ENCODE data around the gene DISC1. TPM values are rescaled to one million over a fixed set of nuclear protein-coding genes. Genes with fewer than 3 reads are reported as not detected.
A peak's percentile ranks its signal among the peaks of the same experiment; 100 is the strongest.
"Not testable (repeated sequence)": the region's sequence is repeated elsewhere in the genome, so short reads cannot be mapped to it uniquely, and the experiment has no call there.

Gene DISC1
- total RNA-seq, 1 experiment from 2014 or later, result 2.1 TPM

- H3K27me3 Mint-ChIP-seq (ENCODE audit: insufficient read depth, unreplicated experiment), result no peaks in the 10 kb centered on the region
- peaks cover 8% of the 10 kb centered on the region for H3K4me1 Mint-ChIP-seq (ENCODE audit: insufficient read depth, unreplicated experiment)
- H3K36me3 Mint-ChIP-seq (ENCODE audit: insufficient read depth, unreplicated experiment), result no peaks in the 10 kb centered on the region
- H3K4me3 Mint-ChIP-seq (ENCODE audit: unreplicated experiment), result no peak overlapping the region
- no peaks in the 10 kb centered on the region for H3K9me3 Mint-ChIP-seq (ENCODE audit: unreplicated experiment)
- TF ChIP-seq CTCF (IDR thresholded peaks at IDR 0.05; ENCODE audit: unreplicated experiment), result no peak
- intact Hi-C loops (cut with micrococcal nuclease), result no loop called here
- no TSS peak for BruUV-seq (replicated peaks)
- DNase-seq (ENCODE audit: unreplicated experiment), result peak; percentile 42
- ChIA-PET CTCF (interaction anchor here (0.9 to 1.5 kb wide), 3 partner anchors 13 to 385 kb away, joined by 3 to 5 read pairs (median 3); no protein-coding TSS in a partner anchor), POLR2A (no interaction called here)
- no peak overlapping the region for H3K27ac Mint-ChIP-seq (ENCODE audit: low read depth, unreplicated experiment)
Observed at GRCh38 chr1:231964961-231965360, 338.4 kb downstream of the DISC1 start.

- intact Hi-C loops (cut with micrococcal nuclease), result no loop called here
- Mint-ChIP-seq H3K4me1 (ENCODE audit: insufficient read depth, unreplicated experiment) (peaks cover 11% of the 10 kb centered on the region), H3K9me3 (ENCODE audit: unreplicated experiment) (no peaks in the 10 kb centered on the region), H3K4me3 (ENCODE audit: unreplicated experiment) (no peak overlapping the region), H3K27ac (ENCODE audit: low read depth, unreplicated experiment) (no peak overlapping the region), H3K36me3 (ENCODE audit: insufficient read depth, unreplicated experiment) (no peaks in the 10 kb centered on the region), H3K27me3 (ENCODE audit: insufficient read depth, unreplicated experiment) (no peaks in the 10 kb centered on the region)
- ChIA-PET POLR2A (interaction anchor here (1.4 kb wide), 1 partner anchor 337 kb away, joined by 4 read pairs; no protein-coding TSS in a partner anchor), CTCF (interaction anchor here (0.6 to 1.5 kb wide), 6 partner anchors 29 to 703 kb away, joined by 3 to 5 read pairs (median 4); no protein-coding TSS in a partner anchor)
- TF ChIP-seq CTCF (IDR thresholded peaks at IDR 0.05; ENCODE audit: unreplicated experiment), result no peak
- DNase-seq (ENCODE audit: unreplicated experiment), result no peak
- BruUV-seq (replicated peaks), result no TSS peak
Observed at GRCh38 chr1:231965615-231966014, 339.0 kb downstream of the DISC1 start.

GRCh38 chr1:231966983-231967382 lies 340.4 kb downstream of the DISC1 start:
- no TSS peak for BruUV-seq (replicated peaks)
- POLR2A ChIA-PET, result interaction anchor here (1.4 to 1.5 kb wide), 2 partner anchors 22 to 48 kb away, joined by 3 to 4 read pairs; no protein-coding TSS in a partner anchor
- Mint-ChIP-seq H3K4me3 (ENCODE audit: unreplicated experiment) (no peak overlapping the region), H3K9me3 (ENCODE audit: unreplicated experiment) (no peaks in the 10 kb centered on the region), H3K27ac (ENCODE audit: low read depth, unreplicated experiment) (no peak overlapping the region), H3K36me3 (ENCODE audit: insufficient read depth, unreplicated experiment) (no peaks in the 10 kb centered on the region), H3K4me1 (ENCODE audit: insufficient read depth, unreplicated experiment) (peaks cover 21% of the 10 kb centered on the region), H3K27me3 (ENCODE audit: insufficient read depth, unreplicated experiment) (no peaks in the 10 kb centered on the region)
- peak; percentile 17 for TF ChIP-seq CTCF (IDR thresholded peaks at IDR 0.05; ENCODE audit: unreplicated experiment)
- no peak for DNase-seq (ENCODE audit: unreplicated experiment)
- CTCF ChIA-PET, result interaction anchor here (0.6 to 1.5 kb wide), 5 partner anchors 9 to 182 kb away, joined by 3 to 5 read pairs (median 3); no protein-coding TSS in a partner anchor
- intact Hi-C loops (cut with micrococcal nuclease), result no loop called here

GRCh38 chr1:231969076-231969475 lies 342.5 kb downstream of the DISC1 start:
- intact Hi-C loops (cut with micrococcal nuclease), result no loop called here
- Mint-ChIP-seq H3K9me3 (ENCODE audit: unreplicated experiment) (no peaks in the 10 kb centered on the region), H3K36me3 (ENCODE audit: insufficient read depth, unreplicated experiment) (no peaks in the 10 kb centered on the region), H3K4me3 (ENCODE audit: unreplicated experiment) (no peak overlapping the region), H3K27ac (ENCODE audit: low read depth, unreplicated experiment) (no peak overlapping the region), H3K27me3 (ENCODE audit: insufficient read depth, unreplicated experiment) (no peaks in the 10 kb centered on the region), H3K4me1 (ENCODE audit: insufficient read depth, unreplicated experiment) (peaks cover 21% of the 10 kb centered on the region)
- no peak for DNase-seq (ENCODE audit: unreplicated experiment)
- TF ChIP-seq CTCF (IDR thresholded peaks at IDR 0.05; ENCODE audit: unreplicated experiment), result no peak
- POLR2A ChIA-PET, result interaction anchor here (0.6 to 0.9 kb wide), 2 partner anchors 9 to 1394 kb away, joined by 3 read pairs; no protein-coding TSS in a partner anchor
- CTCF ChIA-PET, result interaction anchor here (0.6 to 1.7 kb wide), 6 partner anchors 9 to 659 kb away, joined by 3 to 10 read pairs (median 3); no protein-coding TSS in a partner anchor
- no TSS peak for BruUV-seq (replicated peaks)

GRCh38 chr1:231969761-231970160 lies 343.2 kb downstream of the DISC1 start:
- intact Hi-C loops (cut with micrococcal nuclease); H3K27ac Mint-ChIP-seq (ENCODE audit: low read depth, unreplicated experiment); H3K36me3 Mint-ChIP-seq (ENCODE audit: insufficient read depth, unreplicated experiment); BruUV-seq (replicated peaks); H3K4me3 Mint-ChIP-seq (ENCODE audit: unreplicated experiment); H3K9me3 Mint-ChIP-seq (ENCODE audit: unreplicated experiment); H3K27me3 Mint-ChIP-seq (ENCODE audit: insufficient read depth, unreplicated experiment); DNase-seq (ENCODE audit: unreplicated experiment); POLR2A ChIA-PET: not testable (repeated sequence)
- CTCF ChIA-PET, result interaction anchor here (1.7 kb wide), 1 partner anchor 658 kb away, joined by 5 read pairs; no protein-coding TSS in a partner anchor
- peaks cover 20% of the 10 kb centered on the region for H3K4me1 Mint-ChIP-seq (ENCODE audit: insufficient read depth, unreplicated experiment)

Measured in MCF 10A (cell line).